Measurements from ENCODE around the gene BNC2.
"Not testable (repeated sequence)": the region's sequence is repeated elsewhere in the genome, so short reads cannot be mapped to it uniquely, and the experiment has no call there.

The BNC2 gene

DNA sequence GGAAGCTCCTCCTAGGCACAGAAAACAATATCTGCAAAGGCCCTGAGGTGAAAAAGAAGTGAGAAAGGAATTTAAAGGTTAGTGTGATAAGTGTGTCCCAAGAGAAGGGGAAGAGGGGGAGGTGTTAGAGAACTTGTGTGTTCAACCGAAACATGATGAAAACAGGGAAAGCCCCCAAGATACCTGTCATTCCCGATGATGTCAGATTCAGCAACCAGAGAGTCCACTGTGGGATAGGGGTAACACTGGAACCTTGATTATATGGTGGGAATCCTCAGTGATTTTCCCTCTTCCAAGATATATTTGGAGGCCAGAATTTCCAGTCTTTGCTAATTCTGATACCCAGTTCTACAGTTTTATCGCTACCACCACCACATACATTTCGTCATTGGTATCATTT is 15.5 kb upstream of the BNC2 start:
- no peak overlapping the region for H3K27ac ChIP-seq (ENCODE audit: low read length)
- H3K27me3 ChIP-seq (ENCODE audit: low read depth, low read length) = no peaks in the 10 kb centered on the region
- H3K9me3 ChIP-seq (ENCODE audit: control insufficient read depth in 1 of 2, low read length in 2 of 2) = no peaks in the 10 kb centered on the region
- H3K4me1 ChIP-seq (ENCODE audit: control insufficient read depth in 1 of 2, insufficient read depth in 2 of 2, low read length in 2 of 2) = peaks cover 0 to 10% of the 10 kb centered on the region in 2 donors
- no peaks in the 10 kb centered on the region for H3K36me3 ChIP-seq (ENCODE audit: control insufficient read depth in 1 of 2, insufficient read depth in 2 of 2, low read length in 2 of 2)
- no peak overlapping the region for H3K4me3 ChIP-seq (ENCODE audit: low read depth in 1 of 2, low read length in 2 of 2)

DNA sequence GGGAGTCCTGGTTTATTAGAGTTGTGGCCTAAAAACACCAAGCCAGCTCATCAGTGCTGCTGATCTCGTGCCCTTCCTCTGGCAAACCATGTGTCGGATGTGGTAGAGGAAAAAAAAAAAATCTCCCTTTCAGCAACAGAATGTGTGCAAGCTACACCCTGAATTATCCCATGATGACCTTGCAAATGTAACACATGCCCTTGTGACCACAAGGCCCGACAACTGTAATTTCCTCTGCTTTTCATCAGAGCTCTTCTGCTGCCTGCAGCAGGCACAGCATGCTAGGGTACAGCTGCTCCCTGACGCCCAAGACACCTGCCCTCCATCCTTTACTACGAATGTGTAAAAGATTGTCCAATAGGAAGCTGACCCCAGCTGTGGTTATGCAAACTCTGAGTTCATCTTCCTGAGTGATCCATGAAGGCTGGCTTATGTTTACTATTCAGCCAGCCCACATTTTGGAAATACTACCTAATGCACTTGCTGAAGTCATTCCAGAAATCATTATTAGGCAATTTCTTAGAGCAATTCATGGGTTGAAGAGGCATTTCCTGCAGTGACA is 14.6 kb upstream of the BNC2 start:
- peaks cover 0 to 10% of the 10 kb centered on the region in 2 donors for H3K4me1 ChIP-seq (ENCODE audit: control insufficient read depth in 1 of 2, insufficient read depth in 2 of 2, low read length in 2 of 2)
- no peaks in the 10 kb centered on the region for H3K27me3 ChIP-seq (ENCODE audit: low read depth, low read length)
- no peaks in the 10 kb centered on the region for H3K9me3 ChIP-seq (ENCODE audit: control insufficient read depth in 1 of 2, low read length in 2 of 2)
- H3K27ac ChIP-seq (ENCODE audit: low read length) = no peak overlapping the region
- no peak overlapping the region for H3K4me3 ChIP-seq (ENCODE audit: low read depth in 1 of 2, low read length in 2 of 2)
- no peaks in the 10 kb centered on the region for H3K36me3 ChIP-seq (ENCODE audit: control insufficient read depth in 1 of 2, insufficient read depth in 2 of 2, low read length in 2 of 2)

GRCh38 chr9:16884373-16884772 is 13.9 kb upstream of the BNC2 start:
- no peaks in the 10 kb centered on the region for H3K36me3 ChIP-seq (ENCODE audit: control insufficient read depth in 1 of 2, insufficient read depth in 2 of 2, low read length in 2 of 2)
- H3K4me3 ChIP-seq (ENCODE audit: low read depth in 1 of 2, low read length in 2 of 2) = no peak overlapping the region
- H3K4me1 ChIP-seq (ENCODE audit: control insufficient read depth in 1 of 2, insufficient read depth in 2 of 2, low read length in 2 of 2) = peaks cover 0 to 10% of the 10 kb centered on the region in 2 donors
- H3K9me3 ChIP-seq (ENCODE audit: control insufficient read depth in 1 of 2, low read length in 2 of 2) = no peaks in the 10 kb centered on the region
- H3K27me3 ChIP-seq (ENCODE audit: low read depth, low read length) = no peaks in the 10 kb centered on the region
- H3K27ac ChIP-seq (ENCODE audit: low read length) = no peak overlapping the region

- Histone ChIP-seq H3K36me3 (ENCODE audit: control insufficient read depth in 1 of 2, insufficient read depth in 2 of 2, low read length in 2 of 2) (no peaks in the 10 kb centered on the region), H3K27ac (ENCODE audit: low read length) (no peak overlapping the region), H3K4me3 (ENCODE audit: low read depth in 1 of 2, low read length in 2 of 2) (no peak overlapping the region)
Measured at GRCh38 chr9:16883586-16883985, 13.1 kb upstream of the BNC2 start.

GRCh38 chr9:16882440-16882839 is 12.0 kb upstream of the BNC2 start:
- not testable (repeated sequence) for H3K36me3 ChIP-seq (ENCODE audit: control insufficient read depth in 1 of 2, insufficient read depth in 2 of 2, low read length in 2 of 2); H3K9me3 ChIP-seq (ENCODE audit: control insufficient read depth in 1 of 2, low read length in 2 of 2); H3K27ac ChIP-seq (ENCODE audit: low read length); H3K27me3 ChIP-seq (ENCODE audit: low read depth, low read length); H3K4me3 ChIP-seq (ENCODE audit: low read depth in 1 of 2, low read length in 2 of 2)
- peaks cover 0 to 10% of the 10 kb centered on the region in 2 donors for H3K4me1 ChIP-seq (ENCODE audit: control insufficient read depth in 1 of 2, insufficient read depth in 2 of 2, low read length in 2 of 2)

More at GRCh38 chr9:16883586-16883985, 13.1 kb upstream of the BNC2 start:
- H3K27me3 ChIP-seq (ENCODE audit: low read depth, low read length) = no peaks in the 10 kb centered on the region
- H3K9me3 ChIP-seq (ENCODE audit: control insufficient read depth in 1 of 2, low read length in 2 of 2) = no peaks in the 10 kb centered on the region
- peaks cover 0 to 10% of the 10 kb centered on the region in 2 donors for H3K4me1 ChIP-seq (ENCODE audit: control insufficient read depth in 1 of 2, insufficient read depth in 2 of 2, low read length in 2 of 2)

GRCh38 chr9:16879416-16879815 is 8.9 kb upstream of the BNC2 start:
- H3K9me3 ChIP-seq (ENCODE audit: control insufficient read depth in 1 of 2, low read length in 2 of 2) = no peaks in the 10 kb centered on the region
- no peak overlapping the region for H3K4me3 ChIP-seq (ENCODE audit: low read depth in 1 of 2, low read length in 2 of 2)
- no peak overlapping the region for H3K27ac ChIP-seq (ENCODE audit: low read length)
- no peaks in the 10 kb centered on the region for H3K27me3 ChIP-seq (ENCODE audit: low read depth, low read length)
- H3K36me3 ChIP-seq (ENCODE audit: control insufficient read depth in 1 of 2, insufficient read depth in 2 of 2, low read length in 2 of 2) = no peaks in the 10 kb centered on the region
- peaks cover 0 to 2% of the 10 kb centered on the region in 2 donors for H3K4me1 ChIP-seq (ENCODE audit: control insufficient read depth in 1 of 2, insufficient read depth in 2 of 2, low read length in 2 of 2)

DNA sequence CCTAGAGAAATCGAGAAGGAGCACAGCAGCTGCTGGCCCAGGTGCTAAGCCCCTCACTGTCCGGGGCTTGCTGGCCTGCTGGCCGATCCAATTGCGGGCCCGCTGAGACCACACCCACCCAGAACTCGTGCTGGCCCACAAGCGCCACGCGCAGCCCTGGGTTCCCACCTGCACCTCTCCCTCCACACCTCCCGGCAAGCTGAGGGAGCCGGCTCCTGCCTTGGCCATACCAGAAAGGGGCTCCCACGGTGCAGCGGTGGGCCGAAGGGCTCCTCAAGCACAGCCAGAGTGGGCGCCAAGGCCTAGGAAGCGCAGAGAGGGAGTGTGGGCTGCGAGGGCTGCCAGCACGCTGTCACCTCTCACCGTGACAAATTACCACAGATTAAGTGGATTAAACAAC is 6.8 kb upstream of the BNC2 start:
- no peaks in the 10 kb centered on the region for H3K4me1 ChIP-seq (ENCODE audit: control insufficient read depth in 1 of 2, insufficient read depth in 2 of 2, low read length in 2 of 2)
- no peak overlapping the region for H3K4me3 ChIP-seq (ENCODE audit: low read depth in 1 of 2, low read length in 2 of 2)
- no peaks in the 10 kb centered on the region for H3K36me3 ChIP-seq (ENCODE audit: control insufficient read depth in 1 of 2, insufficient read depth in 2 of 2, low read length in 2 of 2)
- no peaks in the 10 kb centered on the region for H3K9me3 ChIP-seq (ENCODE audit: control insufficient read depth in 1 of 2, low read length in 2 of 2)
- H3K27me3 ChIP-seq (ENCODE audit: low read depth, low read length) = no peaks in the 10 kb centered on the region
- no peak overlapping the region for H3K27ac ChIP-seq (ENCODE audit: low read length)

GRCh38 chr9:16873126-16873802 is 2.8 kb upstream of the BNC2 start:
- H3K4me1 ChIP-seq (ENCODE audit: control insufficient read depth in 1 of 2, insufficient read depth in 2 of 2, low read length in 2 of 2) = no peaks in the 10 kb centered on the region
- H3K4me3 ChIP-seq (ENCODE audit: low read depth in 1 of 2, low read length in 2 of 2) = no peak overlapping the region
- H3K27ac ChIP-seq (ENCODE audit: low read length) = no peak overlapping the region
- no peaks in the 10 kb centered on the region for H3K27me3 ChIP-seq (ENCODE audit: low read depth, low read length)
- no peaks in the 10 kb centered on the region for H3K36me3 ChIP-seq (ENCODE audit: control insufficient read depth in 1 of 2, insufficient read depth in 2 of 2, low read length in 2 of 2)
- H3K9me3 ChIP-seq (ENCODE audit: control insufficient read depth in 1 of 2, low read length in 2 of 2) = no peaks in the 10 kb centered on the region

- H3K27me3 ChIP-seq (ENCODE audit: low read depth, low read length) = no peaks in the 10 kb centered on the region
Measured at GRCh38 chr9:16871336-16872151, 1.1 kb upstream of the BNC2 start.

DNA sequence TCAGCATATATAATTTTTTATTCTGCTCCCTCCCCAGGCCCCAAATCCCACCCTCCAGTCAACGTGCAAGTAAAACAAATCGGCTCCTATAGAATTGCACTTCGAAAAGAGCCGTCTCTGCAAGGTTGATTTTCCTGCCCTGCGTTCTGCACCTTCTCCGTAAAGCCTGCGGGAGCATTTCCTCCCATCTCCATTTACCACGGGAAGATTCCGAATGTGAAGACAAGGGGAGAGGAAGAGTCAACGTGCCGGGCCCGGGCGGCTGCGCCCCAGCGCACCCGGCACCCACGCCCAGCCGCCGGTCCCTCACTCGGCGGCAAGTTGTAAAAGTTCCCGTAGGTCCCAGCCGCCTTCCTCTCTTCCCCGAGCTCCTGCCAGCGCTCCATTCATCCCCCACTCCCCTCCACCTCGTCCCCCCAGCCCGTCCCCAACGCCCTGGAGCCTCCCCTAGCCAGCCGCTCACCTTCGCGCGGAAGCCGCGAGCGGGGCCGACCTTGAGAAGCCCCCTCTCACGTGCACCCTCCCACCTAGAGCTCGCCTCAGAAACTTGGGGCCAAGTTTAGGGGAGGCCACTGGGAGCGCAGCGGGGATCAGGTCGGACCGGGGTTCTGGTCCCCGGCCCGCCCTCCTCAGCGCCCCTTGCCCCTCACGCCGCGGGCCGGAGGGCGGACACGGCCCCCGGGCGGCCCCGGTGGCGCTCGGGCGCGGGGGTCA is 431 bp downstream of the BNC2 start:
- H3K36me3 ChIP-seq (ENCODE audit: control insufficient read depth in 1 of 2, insufficient read depth in 2 of 2, low read length in 2 of 2) = no peaks in the 10 kb centered on the region
- no peaks in the 10 kb centered on the region for H3K9me3 ChIP-seq (ENCODE audit: control insufficient read depth in 1 of 2, low read length in 2 of 2)
- H3K27ac ChIP-seq (ENCODE audit: low read length) = peak overlapping the region; percentile 64
- no peaks in the 10 kb centered on the region for H3K27me3 ChIP-seq (ENCODE audit: low read depth, low read length)
- peaks cover 0 to 14% of the 10 kb centered on the region in 2 donors for H3K4me1 ChIP-seq (ENCODE audit: control insufficient read depth in 1 of 2, insufficient read depth in 2 of 2, low read length in 2 of 2)
- peak overlapping the region; percentile 67 to 91 for H3K4me3 ChIP-seq (ENCODE audit: low read depth in 1 of 2, low read length in 2 of 2)

More at GRCh38 chr9:16871336-16872151, 1.1 kb upstream of the BNC2 start:
- peak overlapping the region; percentile 67 to 91 for H3K4me3 ChIP-seq (ENCODE audit: low read depth in 1 of 2, low read length in 2 of 2)
- peaks cover 0 to 7% of the 10 kb centered on the region in 2 donors for H3K4me1 ChIP-seq (ENCODE audit: control insufficient read depth in 1 of 2, insufficient read depth in 2 of 2, low read length in 2 of 2)
- no peaks in the 10 kb centered on the region for H3K9me3 ChIP-seq (ENCODE audit: control insufficient read depth in 1 of 2, low read length in 2 of 2)
- H3K27ac ChIP-seq (ENCODE audit: low read length) = peak overlapping the region; percentile 64
- H3K36me3 ChIP-seq (ENCODE audit: control insufficient read depth in 1 of 2, insufficient read depth in 2 of 2, low read length in 2 of 2) = no peaks in the 10 kb centered on the region
